Loucy (cell line): ENCODE measurements around the gene RHBDD3.

Experiments used
- EZH2phosphoT487 ChIP-seq: fragments of 200-600 bp; IDR thresholded peaks from 2 replicates; pipeline ENCODE4 v1.6.1; 2018; ENCODE audit warnings: antibody characterized with exemption, mild to moderate bottlenecking, moderate library complexity, borderline replicate concordance
- TF ChIP-seq, protein P1 (sequence below): fragments of 200-600 bp; sonication (generic); conservative IDR thresholded peaks from 2 replicates; pipeline ENCODE4 v1.5.1; 2014; ENCODE audit warnings: mild to moderate bottlenecking, antibody characterized with exemption, low read length

DNA sequence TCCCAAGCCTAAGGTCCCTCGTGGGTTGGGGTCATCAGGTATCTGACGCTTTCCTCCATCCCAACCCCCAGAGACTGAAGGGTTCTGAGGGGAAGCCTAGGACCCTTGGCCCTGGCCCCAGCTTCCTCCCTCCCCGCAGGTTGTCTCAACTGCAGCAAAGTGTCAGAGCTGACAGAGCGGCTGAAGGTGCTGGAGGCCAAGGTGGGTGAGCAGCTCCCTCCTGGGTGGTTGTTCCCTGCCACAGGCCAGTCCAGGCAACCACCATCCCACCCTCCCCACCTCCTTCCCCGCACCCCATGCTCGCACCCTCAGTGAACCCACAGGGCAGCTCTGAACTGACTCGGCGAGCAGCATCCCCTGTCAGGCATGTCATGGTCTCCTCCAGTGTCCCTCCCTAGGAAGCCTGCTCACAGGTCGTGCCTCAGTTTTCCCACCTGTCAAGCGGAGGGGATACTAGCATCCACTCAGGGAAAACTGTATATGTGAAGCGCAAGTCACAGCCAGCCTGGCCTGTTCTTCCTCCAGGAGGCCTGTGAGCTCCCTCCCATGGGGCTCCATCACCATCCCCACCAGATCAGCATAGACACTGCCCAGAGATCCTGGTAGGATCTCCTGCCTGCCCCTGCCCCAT is 41.3 kb downstream of the RHBDD3 start:
- TF ChIP-seq, protein P1, sequence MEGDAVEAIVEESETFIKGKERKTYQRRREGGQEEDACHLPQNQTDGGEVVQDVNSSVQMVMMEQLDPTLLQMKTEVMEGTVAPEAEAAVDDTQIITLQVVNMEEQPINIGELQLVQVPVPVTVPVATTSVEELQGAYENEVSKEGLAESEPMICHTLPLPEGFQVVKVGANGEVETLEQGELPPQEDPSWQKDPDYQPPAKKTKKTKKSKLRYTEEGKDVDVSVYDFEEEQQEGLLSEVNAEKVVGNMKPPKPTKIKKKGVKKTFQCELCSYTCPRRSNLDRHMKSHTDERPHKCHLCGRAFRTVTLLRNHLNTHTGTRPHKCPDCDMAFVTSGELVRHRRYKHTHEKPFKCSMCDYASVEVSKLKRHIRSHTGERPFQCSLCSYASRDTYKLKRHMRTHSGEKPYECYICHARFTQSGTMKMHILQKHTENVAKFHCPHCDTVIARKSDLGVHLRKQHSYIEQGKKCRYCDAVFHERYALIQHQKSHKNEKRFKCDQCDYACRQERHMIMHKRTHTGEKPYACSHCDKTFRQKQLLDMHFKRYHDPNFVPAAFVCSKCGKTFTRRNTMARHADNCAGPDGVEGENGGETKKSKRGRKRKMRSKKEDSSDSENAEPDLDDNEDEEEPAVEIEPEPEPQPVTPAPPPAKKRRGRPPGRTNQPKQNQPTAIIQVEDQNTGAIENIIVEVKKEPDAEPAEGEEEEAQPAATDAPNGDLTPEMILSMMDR, result no peak
- no peak for TF ChIP-seq EZH2phosphoT487
